Osteoblast (primary cell): ENCODE measurements around the gene AHNAK2. TPM values are rescaled to one million over a fixed set of nuclear protein-coding genes. Genes with fewer than 3 reads are reported as not detected.
"Not testable (repeated sequence)": the region's sequence is repeated elsewhere in the genome, so short reads cannot be mapped to it uniquely, and the experiment has no call there.

ENCODE experiments used
- DNase-seq: peaks from one replicate; pipeline ENCODE4 v3.0.0; 2011; ENCODE audit warnings: low spot score, mixed read lengths; ENCODE audit not compliant: insufficient read length; ENCODE audit errors: missing footprints
- H2AFZ ChIP-seq: 2 replicates; pipeline ENCODE4 v1.6.0; 2011; ENCODE audit warnings: mild to moderate bottlenecking, low read length
- H3K27ac ChIP-seq: 2 replicates; pipeline ENCODE4 v1.5.1; 2011; ENCODE audit warnings: mild to moderate bottlenecking, low read depth, low read length, moderate library complexity
- H3K27me3 ChIP-seq: 2 replicates; pipeline ENCODE4 v1.6.0; 2012; ENCODE audit warnings: mild to moderate bottlenecking, control low read depth, inconsistent platforms, low read length, moderate library complexity; ENCODE audit not compliant: insufficient read depth
- H3K36me3 ChIP-seq: 2 replicates; pipeline ENCODE4 v1.5.1; 2011; ENCODE audit warnings: mild to moderate bottlenecking, low read length, control low read depth, moderate library complexity; ENCODE audit not compliant: insufficient read depth
- H3K4me1 ChIP-seq: 2 replicates; pipeline ENCODE4 v1.5.1; 2011; ENCODE audit warnings: mild to moderate bottlenecking, low read length, control low read depth, moderate library complexity; ENCODE audit not compliant: insufficient read depth
- H3K4me2 ChIP-seq: 2 replicates; pipeline ENCODE4 v1.6.0; 2011; ENCODE audit warnings: mild to moderate bottlenecking, low read length; ENCODE audit not compliant: insufficient read depth
- H3K4me3 ChIP-seq: fragments of 200-600 bp; sonication (generic); 3 replicates; pipeline ENCODE4 v1.5.1; 2012; ENCODE audit warnings: mild to moderate bottlenecking, low read length, inconsistent platforms; ENCODE audit not compliant: insufficient read depth
- H3K79me2 ChIP-seq: 2 replicates; pipeline ENCODE4 v1.6.0; 2012; ENCODE audit warnings: mild to moderate bottlenecking, low read length, control low read depth, inconsistent platforms; ENCODE audit not compliant: insufficient read depth
- H3K9me3 ChIP-seq: 2 replicates; pipeline ENCODE4 v1.5.1; 2011; ENCODE audit warnings: low read depth, low read length, control low read depth
- H4K20me1 ChIP-seq: 2 replicates; pipeline ENCODE4 v1.6.0; 2012; ENCODE audit warnings: mild to moderate bottlenecking, low read length, control low read depth; ENCODE audit not compliant: insufficient read depth
- total RNA-seq: library from RNA; depleted of rRNA; stranded (reverse); fragments of >200 nt; gene quantifications from 2 replicates; pipeline ENCODE4 v1.2.3, GENCODE V29; 2012
- TF ChIP-seq, protein P1 (sequence below): IDR thresholded peaks from 2 replicates; pipeline ENCODE4 v1.5.1; 2011; ENCODE audit warnings: mild to moderate bottlenecking, low read depth, low read length, moderate library complexity; ENCODE audit errors: extremely low read depth

The AHNAK2 gene
- total RNA-seq, 1 donor = 30.8 TPM

- Histone ChIP-seq H3K4me1 (no peaks in the 10 kb centered on the region), H2AFZ (no peak overlapping the region), H3K27ac (no peak overlapping the region), H4K20me1 (no peaks in the 10 kb centered on the region), H3K4me2 (no peak overlapping the region), H3K9me3 (no peaks in the 10 kb centered on the region), H3K4me3 (no peak overlapping the region), H3K79me2 (no peaks in the 10 kb centered on the region), H3K36me3 (no peaks in the 10 kb centered on the region), H3K27me3 (no peaks in the 10 kb centered on the region)
- TF ChIP-seq, protein P1, sequence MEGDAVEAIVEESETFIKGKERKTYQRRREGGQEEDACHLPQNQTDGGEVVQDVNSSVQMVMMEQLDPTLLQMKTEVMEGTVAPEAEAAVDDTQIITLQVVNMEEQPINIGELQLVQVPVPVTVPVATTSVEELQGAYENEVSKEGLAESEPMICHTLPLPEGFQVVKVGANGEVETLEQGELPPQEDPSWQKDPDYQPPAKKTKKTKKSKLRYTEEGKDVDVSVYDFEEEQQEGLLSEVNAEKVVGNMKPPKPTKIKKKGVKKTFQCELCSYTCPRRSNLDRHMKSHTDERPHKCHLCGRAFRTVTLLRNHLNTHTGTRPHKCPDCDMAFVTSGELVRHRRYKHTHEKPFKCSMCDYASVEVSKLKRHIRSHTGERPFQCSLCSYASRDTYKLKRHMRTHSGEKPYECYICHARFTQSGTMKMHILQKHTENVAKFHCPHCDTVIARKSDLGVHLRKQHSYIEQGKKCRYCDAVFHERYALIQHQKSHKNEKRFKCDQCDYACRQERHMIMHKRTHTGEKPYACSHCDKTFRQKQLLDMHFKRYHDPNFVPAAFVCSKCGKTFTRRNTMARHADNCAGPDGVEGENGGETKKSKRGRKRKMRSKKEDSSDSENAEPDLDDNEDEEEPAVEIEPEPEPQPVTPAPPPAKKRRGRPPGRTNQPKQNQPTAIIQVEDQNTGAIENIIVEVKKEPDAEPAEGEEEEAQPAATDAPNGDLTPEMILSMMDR = no peak
- no peak for DNase-seq
These were observed 29.5 kb downstream of the AHNAK2 start for GRCh38 chr14:104948736-104949031.

GRCh38 chr14:104947881-104948735 lies 30.1 kb downstream of the AHNAK2 start:
- H2AFZ ChIP-seq, H3K27me3 ChIP-seq, H3K4me2 ChIP-seq, H3K36me3 ChIP-seq, H3K79me2 ChIP-seq, H3K9me3 ChIP-seq, H3K27ac ChIP-seq, H3K4me3 ChIP-seq, H4K20me1 ChIP-seq, H3K4me1 ChIP-seq: not testable (repeated sequence)
- peak; percentile 5 for DNase-seq

- H3K4me2 ChIP-seq, H3K4me1 ChIP-seq, H3K4me3 ChIP-seq, H3K9me3 ChIP-seq, H2AFZ ChIP-seq, DNase-seq, H3K36me3 ChIP-seq, H3K27me3 ChIP-seq, H3K79me2 ChIP-seq, H4K20me1 ChIP-seq, H3K27ac ChIP-seq: not testable (repeated sequence)
These were observed 31.0 kb downstream of the AHNAK2 start for GRCh38 chr14:104947201-104947600.

- H3K4me3 ChIP-seq, H3K36me3 ChIP-seq, H4K20me1 ChIP-seq, H3K27ac ChIP-seq, H3K27me3 ChIP-seq, H2AFZ ChIP-seq, H3K79me2 ChIP-seq, H3K4me2 ChIP-seq, H3K4me1 ChIP-seq, H3K9me3 ChIP-seq: not testable (repeated sequence)
- DNase-seq = peak; percentile 42
These were observed 31.9 kb downstream of the AHNAK2 start for GRCh38 chr14:104945986-104946965.

GRCh38 chr14:104945266-104945665 lies 32.9 kb downstream of the AHNAK2 start:
- not testable (repeated sequence) for H3K4me1 ChIP-seq, H3K27ac ChIP-seq, H3K36me3 ChIP-seq, H3K79me2 ChIP-seq, H3K4me2 ChIP-seq, H3K4me3 ChIP-seq, H2AFZ ChIP-seq, H4K20me1 ChIP-seq, DNase-seq, H3K9me3 ChIP-seq, H3K27me3 ChIP-seq

DNA sequence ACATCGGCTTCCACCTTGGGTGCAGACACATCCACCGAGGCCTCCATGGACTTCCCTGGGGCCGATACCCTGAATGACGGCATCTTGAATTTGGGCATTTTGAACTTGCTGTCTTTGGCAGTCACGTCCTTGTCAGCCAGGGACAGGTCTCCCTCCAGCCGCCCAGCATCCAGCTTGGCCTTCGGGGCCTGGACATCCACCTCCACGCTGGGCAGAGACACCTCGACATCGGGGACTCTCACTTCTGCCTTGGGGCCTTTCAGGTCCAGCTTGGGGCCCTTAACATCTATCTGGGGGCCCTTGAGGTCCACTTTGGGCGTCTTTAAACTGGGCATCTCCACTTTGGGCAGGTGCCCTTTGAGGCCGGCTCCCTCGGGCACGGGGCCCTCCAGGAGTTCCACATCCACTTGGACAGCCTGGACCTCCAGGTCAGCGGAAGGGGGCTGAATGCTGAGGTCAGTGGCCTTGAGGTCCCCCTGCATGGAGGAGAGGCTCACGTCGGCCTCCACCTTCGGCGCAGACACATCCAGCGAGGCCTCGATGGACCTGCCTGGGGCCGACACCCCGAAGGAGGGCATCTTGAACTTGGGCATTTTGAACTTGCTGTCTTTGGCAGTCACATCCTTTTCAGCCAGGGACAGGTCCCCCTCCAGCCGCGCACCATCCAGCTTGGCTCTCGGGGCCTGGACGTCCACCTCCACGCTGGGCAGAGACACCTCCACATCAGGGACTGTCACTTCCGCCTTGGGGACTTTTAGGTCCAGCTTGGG lies 33.6 kb downstream of the AHNAK2 start:
- not testable (repeated sequence) for H3K79me2 ChIP-seq, H3K27ac ChIP-seq, H3K36me3 ChIP-seq, H3K4me2 ChIP-seq, H3K4me3 ChIP-seq, H4K20me1 ChIP-seq, H2AFZ ChIP-seq, H3K9me3 ChIP-seq, H3K4me1 ChIP-seq, H3K27me3 ChIP-seq
- peak; percentile 22 for DNase-seq

DNA sequence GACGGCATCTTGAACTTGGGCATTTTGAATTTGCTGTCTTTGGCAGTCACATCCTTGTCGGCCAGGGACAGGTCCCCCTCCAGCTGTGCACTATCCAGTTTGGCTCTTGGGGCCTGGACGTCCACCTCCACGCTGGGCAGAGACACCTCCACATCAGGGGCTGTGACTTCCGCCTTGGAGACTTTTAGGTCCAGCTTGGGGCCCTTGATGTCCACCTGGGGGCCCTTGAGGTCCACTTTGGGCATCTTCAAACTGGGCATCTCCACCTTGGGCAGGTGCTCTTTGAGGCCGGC lies 34.2 kb downstream of the AHNAK2 start:
- H3K27ac ChIP-seq, H3K79me2 ChIP-seq, H2AFZ ChIP-seq, H3K4me2 ChIP-seq, H3K27me3 ChIP-seq, H4K20me1 ChIP-seq, H3K4me3 ChIP-seq, DNase-seq, H3K36me3 ChIP-seq, H3K9me3 ChIP-seq, H3K4me1 ChIP-seq: not testable (repeated sequence)
